ENCODE measurements around the gene BLOC1S4.
A peak's percentile ranks its signal among the peaks of the same experiment; 100 is the strongest.
"Not testable (repeated sequence)": the region's sequence is repeated elsewhere in the genome, so short reads cannot be mapped to it uniquely, and the experiment has no call there.

BLOC1S4 gene

DNA sequence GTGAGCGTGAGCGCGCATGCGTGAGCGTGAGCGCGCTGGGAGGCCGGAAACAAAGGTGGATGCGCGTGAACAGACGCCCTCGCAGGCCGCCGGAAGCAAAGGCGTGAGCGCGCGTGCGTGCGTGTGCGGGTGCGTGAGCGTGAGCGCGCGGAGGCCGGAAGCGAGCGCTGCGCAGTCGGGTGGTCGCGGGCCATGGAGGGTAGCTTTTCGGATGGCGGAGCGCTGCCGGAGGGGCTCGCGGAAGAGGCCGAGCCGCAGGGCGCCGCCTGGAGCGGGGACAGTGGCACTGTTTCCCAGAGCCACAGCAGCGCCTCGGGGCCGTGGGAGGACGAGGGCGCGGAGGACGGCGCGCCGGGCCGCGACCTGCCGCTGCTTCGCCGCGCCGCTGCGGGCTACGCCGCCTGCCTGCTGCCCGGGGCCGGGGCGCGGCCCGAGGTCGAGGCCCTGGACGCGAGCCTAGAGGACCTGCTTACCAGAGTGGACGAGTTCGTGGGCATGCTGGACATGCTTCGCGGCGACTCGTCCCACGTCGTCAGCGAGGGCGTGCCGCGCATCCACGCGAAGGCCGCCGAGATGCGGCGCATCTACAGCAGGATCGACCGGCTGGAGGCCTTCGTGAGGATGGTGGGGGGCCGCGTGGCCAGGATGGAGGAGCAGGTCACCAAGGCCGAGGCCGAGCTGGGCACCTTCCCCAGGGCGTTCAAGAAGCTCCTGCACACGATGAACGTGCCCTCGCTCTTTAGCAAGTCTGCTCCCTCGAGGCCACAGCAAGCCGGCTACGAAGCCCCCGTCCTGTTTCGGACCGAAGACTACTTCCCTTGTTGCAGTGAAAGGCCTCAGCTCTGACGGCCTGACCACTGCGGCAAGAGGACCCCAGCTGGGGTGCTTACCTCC, at the start of gene BLOC1S4:
TSS of gene BLOC1S4 (plus strand) at position 157 of the 894 bp plus-strand sequence. CDS start at position 193, 36 bp downstream.
- DNase-seq (ENCODE audit: low read depth, low spot score) = peak; percentile 95

- no peak for DNase-seq (ENCODE audit: low read depth, low spot score)
Measured at GRCh38 chr4:6668391-6668790, 47.6 kb upstream of the BLOC1S4 start.

DNA sequence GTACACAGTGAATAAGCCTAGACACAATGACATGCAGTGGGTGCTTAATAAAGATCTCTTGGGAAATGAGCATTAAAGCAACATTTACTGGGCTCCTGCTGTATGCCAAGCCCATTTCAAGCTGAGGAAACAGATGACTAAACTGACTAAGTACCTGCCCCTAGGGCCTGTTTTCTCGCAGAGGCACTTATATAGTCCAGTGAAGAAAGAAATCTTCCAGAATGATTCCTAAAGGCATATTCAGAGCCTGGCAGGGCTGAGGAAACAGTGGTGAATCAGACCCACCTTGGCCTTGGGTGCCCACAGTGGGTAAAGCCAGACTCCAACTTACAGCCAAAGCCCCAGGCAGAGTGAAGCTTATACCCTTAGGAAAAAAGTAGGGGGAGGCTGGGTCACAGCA, 44.3 kb upstream of the BLOC1S4 start:
- DNase-seq (ENCODE audit: low read depth, low spot score) = no peak

DNA sequence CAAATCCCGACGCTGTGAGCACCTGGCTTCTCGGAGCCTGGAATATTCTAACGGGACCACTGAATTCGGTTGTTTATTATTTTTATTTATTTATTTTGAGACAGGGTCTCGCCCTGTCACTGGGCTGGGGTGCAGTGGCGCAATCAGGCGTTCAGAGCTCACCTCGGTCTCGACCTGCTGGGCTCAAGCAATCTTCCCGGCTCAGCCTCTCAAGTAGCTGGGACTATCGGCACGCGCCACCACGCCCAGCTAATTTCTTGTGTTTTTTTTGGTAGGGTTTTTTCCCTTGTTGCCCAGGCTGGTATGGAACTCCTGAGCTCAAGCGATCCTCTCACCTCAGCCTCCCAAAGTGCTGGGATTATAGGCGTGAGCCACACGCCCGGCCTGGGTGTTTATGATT, 43.8 kb upstream of the BLOC1S4 start:
- DNase-seq (ENCODE audit: low read depth, low spot score) = no peak

GRCh38 chr4:6672541-6673190, 43.3 kb upstream of the BLOC1S4 start:
- DNase-seq (ENCODE audit: low read depth, low spot score) = not testable (repeated sequence)

- DNase-seq (ENCODE audit: low read depth, low spot score) = peak; percentile 78
Measured at GRCh38 chr4:6673191-6673659, 42.7 kb upstream of the BLOC1S4 start.

DNA sequence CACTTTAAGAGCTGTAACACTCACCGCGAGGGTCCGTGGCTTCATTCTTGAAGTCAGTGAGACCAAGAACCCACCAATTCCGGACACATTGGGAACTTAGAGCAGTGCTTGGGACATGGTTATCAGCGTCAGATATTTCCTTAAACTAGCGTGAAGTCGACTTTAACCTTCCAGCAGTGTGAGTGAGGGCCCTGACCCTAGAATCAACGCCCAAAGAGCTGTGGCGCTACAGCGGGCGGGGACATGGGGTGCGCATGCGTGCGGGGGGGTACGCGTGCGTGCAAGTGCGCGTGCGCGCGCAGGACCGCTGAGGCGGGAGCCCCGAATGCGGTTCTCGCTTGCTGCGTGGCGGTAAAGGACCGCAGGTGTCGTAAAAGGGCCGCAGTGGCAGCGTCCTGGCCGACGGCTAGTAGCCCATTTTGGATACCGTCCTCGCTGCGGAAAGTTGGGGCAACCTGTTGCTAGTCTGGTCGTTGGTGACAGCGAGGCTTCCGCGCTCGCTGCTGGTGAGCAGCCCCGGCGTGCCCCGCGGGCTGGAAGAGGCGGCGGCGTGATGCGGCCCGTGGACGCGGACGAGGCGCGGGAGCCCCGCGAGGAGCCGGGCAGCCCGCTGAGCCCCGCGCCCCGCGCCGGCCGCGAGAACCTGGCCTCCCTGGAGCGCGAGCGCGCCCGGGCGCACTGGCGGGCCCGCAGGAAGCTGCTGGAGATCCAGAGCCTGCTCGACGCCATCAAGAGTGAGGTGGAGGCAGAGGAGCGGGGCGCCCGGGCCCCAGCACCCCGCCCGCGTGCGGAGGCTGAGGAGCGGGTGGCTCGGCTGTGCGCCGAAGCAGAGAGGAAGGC, 42.1 kb upstream of the BLOC1S4 start:
- DNase-seq (ENCODE audit: low read depth, low spot score) = peak; percentile 94

GRCh38 chr4:6674500-6675149, 41.3 kb upstream of the BLOC1S4 start:
- peak; percentile 51 for DNase-seq (ENCODE audit: low read depth, low spot score)

DNA sequence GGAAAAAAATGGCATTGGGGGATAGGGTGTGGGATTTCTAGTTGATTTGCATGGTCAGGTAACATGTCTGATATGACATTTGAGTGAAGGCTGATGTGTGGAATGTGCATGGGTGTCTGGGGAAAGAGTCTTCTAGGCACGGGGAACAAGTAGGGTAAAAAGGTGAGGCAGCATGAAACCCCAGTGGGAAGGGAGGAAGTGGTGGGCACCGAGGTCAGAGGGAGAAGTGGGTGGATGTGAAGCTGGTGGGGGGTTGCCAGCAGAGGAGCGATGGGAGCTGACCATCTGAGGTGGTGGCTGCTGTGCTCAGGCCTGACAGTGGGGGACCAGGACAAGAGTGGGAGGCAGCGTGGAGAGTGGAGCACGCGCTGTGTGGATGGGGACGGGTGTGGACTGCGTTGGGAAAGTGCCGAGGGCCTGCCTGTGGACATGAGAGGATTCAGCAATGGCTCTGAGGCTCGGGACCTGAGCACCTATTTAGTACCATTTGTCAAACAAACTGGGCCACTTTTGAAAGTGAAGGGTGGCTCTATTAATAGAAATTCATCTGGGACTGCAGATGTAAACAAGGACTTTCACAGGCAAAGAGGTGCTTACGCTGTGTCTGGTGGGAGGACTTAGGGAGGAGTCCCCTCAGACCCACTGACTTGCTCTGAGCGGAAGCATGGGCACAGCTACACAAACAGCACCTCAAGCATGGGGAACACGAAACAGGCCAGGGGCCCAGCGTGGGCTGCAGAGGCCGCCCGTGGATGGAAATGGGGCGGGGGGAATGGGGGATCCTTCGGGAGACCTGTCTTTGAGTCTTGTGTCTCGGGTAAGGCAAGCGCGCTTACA, 39.0 kb upstream of the BLOC1S4 start:
- DNase-seq (ENCODE audit: low read depth, low spot score) = no peak

GRCh38 chr4:6680372-6681034, 35.5 kb upstream of the BLOC1S4 start:
- DNase-seq (ENCODE audit: low read depth, low spot score) = peak; percentile 69

DNA sequence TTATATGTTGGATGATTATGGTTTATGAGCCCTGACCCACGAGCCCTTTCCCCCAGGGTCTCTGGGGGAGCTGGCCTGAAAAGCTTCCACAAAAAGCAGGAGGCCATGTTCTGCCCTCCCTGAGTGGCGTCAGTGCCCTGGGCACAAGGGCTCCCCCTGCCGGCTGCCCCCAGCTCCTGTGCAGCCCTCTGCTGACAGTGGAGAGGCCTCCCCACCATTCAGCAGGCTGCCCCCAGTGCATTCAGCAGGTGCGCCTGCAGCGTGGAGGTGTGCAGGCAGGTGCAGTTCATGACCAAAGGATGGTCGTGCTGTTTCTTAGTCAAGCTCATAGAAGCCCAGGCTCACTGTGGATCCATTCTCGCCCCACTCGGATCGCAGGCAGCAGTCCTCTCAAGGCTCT, 34.8 kb upstream of the BLOC1S4 start:
- no peak for DNase-seq (ENCODE audit: low read depth, low spot score)

DNA sequence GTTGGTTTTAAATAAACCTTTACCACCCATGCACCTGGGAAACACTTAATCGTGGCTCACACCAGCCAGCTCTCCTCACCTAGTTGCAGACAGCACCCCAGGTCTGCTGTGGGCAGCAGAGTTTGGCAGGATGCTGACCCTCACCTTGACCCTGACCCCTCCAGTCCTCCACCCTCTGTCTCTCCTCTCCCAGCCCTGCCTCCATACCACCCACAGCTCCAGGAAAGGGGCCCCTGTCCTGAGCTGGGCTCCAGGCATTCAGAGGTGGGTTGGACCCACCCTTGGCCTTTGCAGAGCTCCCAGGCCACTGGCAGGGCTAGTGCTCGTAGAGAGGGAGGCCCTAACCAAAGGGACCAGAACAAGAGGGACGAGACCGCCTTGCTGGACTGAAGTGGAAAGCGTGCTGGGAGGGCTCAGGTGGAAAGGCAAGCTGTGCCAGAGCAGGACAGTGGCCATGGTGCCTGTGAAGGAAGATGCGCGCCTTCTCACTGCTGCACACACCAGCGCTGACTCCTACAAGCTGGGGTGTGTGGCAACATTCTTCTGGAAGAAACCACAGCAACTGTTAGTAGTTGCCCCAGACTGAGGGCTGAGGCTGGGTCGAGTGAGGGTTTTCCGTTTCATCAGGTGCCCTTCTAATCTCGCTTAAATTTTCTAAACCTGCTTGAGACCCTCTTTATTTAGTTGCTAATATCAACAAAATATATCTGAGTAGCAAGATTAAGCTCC, 32.9 kb upstream of the BLOC1S4 start:
- DNase-seq (ENCODE audit: low read depth, low spot score) = no peak

- DNase-seq (ENCODE audit: low read depth, low spot score) = no peak
Measured at GRCh38 chr4:6684656-6685055, 31.3 kb upstream of the BLOC1S4 start.

DNA sequence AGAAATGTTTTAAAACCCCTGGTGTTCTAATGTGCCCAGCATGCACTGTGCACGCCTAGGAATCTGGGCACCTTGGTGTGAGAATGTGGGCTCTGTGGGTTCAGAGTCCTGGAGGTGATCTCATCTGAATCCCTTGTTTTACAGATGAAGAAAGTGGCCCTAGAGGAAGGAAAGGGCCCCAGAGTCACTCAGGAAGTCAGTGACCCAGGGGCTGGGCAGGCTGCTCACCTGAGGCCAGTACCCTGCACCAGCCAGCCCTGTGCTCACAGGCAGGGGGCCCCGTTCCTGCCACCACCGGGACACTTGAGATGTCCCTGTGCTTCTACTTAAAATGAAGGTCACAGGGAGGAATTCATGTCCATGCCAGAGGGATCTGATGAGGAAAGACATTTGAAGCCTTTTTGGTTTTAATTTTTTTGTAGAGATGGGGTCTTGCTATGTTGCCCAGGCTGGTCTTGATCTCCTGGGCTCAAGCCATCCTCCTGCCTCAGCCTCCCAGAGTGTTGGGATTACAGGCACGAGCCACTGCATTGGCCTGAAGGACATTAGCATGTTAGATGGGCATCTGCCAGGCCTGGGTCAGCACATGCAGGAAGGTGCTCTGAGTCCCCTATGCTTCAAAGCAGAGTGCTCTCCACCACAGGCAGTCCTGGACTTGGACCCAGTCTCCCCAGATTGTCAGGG, 29.7 kb upstream of the BLOC1S4 start:
- no peak for DNase-seq (ENCODE audit: low read depth, low spot score)

- peak; percentile 79 for DNase-seq (ENCODE audit: low read depth, low spot score)
Measured at GRCh38 chr4:6687947-6688878, 27.8 kb upstream of the BLOC1S4 start.

GRCh38 chr4:6688879-6689505, 27.0 kb upstream of the BLOC1S4 start:
- DNase-seq (ENCODE audit: low read depth, low spot score) = peak; percentile 98

DNA sequence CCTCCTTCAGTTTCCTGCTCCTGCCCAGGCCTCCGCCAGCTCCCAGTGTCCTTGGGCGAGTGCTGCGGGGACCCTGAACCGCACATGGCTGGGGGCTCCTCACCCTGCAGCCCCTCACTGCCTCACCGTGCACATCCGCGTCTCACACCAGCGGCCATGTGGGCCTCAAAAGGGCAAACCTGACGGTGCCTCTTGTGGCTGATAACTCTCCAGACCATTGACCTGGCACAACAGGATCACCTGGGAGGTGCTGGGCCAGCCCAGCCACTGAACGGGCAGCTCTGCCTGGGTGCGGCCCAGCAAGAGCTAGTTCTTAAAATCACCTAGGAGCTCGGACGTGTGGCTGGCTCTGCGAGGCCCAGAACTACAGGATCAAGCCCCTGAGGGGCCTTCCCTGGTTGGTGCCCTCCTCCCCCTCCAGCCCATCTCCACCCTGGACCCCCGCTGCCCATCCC, 26.4 kb upstream of the BLOC1S4 start:
- DNase-seq (ENCODE audit: low read depth, low spot score) = peak; percentile 68

Measured in ELF-1 (cell line).